ENCODE measurements around the gene KLK1. TPM values are rescaled to one million over a fixed set of nuclear protein-coding genes. Genes with fewer than 3 reads are reported as not detected.

KLK1 gene
- total RNA-seq, 3 donors from 2014 or later, result 0.33 to 0.44 TPM; not detected in 1

- intact Hi-C loops (cut with DNase I; ENCODE audit: low total_unique reads), result no loop called here
- Histone ChIP-seq H3K27ac (no peak overlapping the region), H3K27me3 (peaks cover 2 to 35% of the 10 kb centered on the region in 2 donors), H3K36me3 (no peaks in the 10 kb centered on the region), H3K4me1 (no peaks in the 10 kb centered on the region), H3K9me3 (no peaks in the 10 kb centered on the region), H3K4me3 (no peak overlapping the region)
- no peak for DNase-seq (ENCODE audit: low spot score in 2 of 2)
- TF ChIP-seq POLR2A (IDR thresholded peaks at IDR 0.05) (no peak), POLR2AphosphoS5 (IDR thresholded peaks at IDR 0.05) (no peak), CTCF (IDR thresholded peaks at IDR 0.05) (no peak)
These were observed 3.9 kb upstream of the KLK1 start for GRCh38 chr19:50827476-50827875.

GRCh38 chr19:50826492-50827240 lies 3.1 kb upstream of the KLK1 start:
- Histone ChIP-seq H3K4me1 (no peaks in the 10 kb centered on the region), H3K9me3 (no peaks in the 10 kb centered on the region), H3K4me3 (no peak overlapping the region), H3K27ac (no peak overlapping the region), H3K36me3 (no peaks in the 10 kb centered on the region), H3K27me3 (peaks cover 2 to 43% of the 10 kb centered on the region in 2 donors)
- TF ChIP-seq POLR2A (IDR thresholded peaks at IDR 0.05) (no peak), POLR2AphosphoS5 (IDR thresholded peaks at IDR 0.05) (no peak), CTCF (IDR thresholded peaks at IDR 0.05) (no peak)
- intact Hi-C loops (cut with DNase I; ENCODE audit: low total_unique reads), result no loop called here
- no peak for DNase-seq (ENCODE audit: low spot score in 2 of 2)

GRCh38 chr19:50822661-50823208 lies 852 bp downstream of the KLK1 start:
- no peak for DNase-seq (ENCODE audit: low spot score in 2 of 2)
- no peaks in the 10 kb centered on the region for H3K4me1 ChIP-seq
- H3K27ac ChIP-seq, result no peak overlapping the region
- peaks cover 0 to 69% of the 10 kb centered on the region in 2 donors for H3K27me3 ChIP-seq
- H3K4me3 ChIP-seq, result no peak overlapping the region
- H3K36me3 ChIP-seq, result no peaks in the 10 kb centered on the region
- intact Hi-C loops (cut with DNase I; ENCODE audit: low total_unique reads), result no loop called here
- H3K9me3 ChIP-seq, result no peaks in the 10 kb centered on the region
- no peak for TF ChIP-seq CTCF (IDR thresholded peaks at IDR 0.05)
- TF ChIP-seq POLR2A (IDR thresholded peaks at IDR 0.05), result no peak
- TF ChIP-seq POLR2AphosphoS5 (IDR thresholded peaks at IDR 0.05), result no peak

GRCh38 chr19:50821622-50822021 lies 2.0 kb downstream of the KLK1 start:
- H3K9me3 ChIP-seq, result no peaks in the 10 kb centered on the region
- H3K4me3 ChIP-seq, result no peak overlapping the region
- no peaks in the 10 kb centered on the region for H3K4me1 ChIP-seq
- H3K27ac ChIP-seq, result no peak overlapping the region
- no peaks in the 10 kb centered on the region for H3K36me3 ChIP-seq
- H3K27me3 ChIP-seq, result peaks cover 0 to 70% of the 10 kb centered on the region in 2 donors
- intact Hi-C loops (cut with DNase I; ENCODE audit: low total_unique reads), result no loop called here
- TF ChIP-seq POLR2A (IDR thresholded peaks at IDR 0.05) (no peak), POLR2AphosphoS5 (IDR thresholded peaks at IDR 0.05) (no peak), CTCF (IDR thresholded peaks at IDR 0.05) (no peak)
- no peak for DNase-seq (ENCODE audit: low spot score in 2 of 2)

- TF ChIP-seq POLR2AphosphoS5 (IDR thresholded peaks at IDR 0.05) (no peak), POLR2A (IDR thresholded peaks at IDR 0.05) (no peak), CTCF (IDR thresholded peaks at IDR 0.05) (no peak)
- Histone ChIP-seq H3K27me3 (peaks cover 0 to 66% of the 10 kb centered on the region in 2 donors), H3K27ac (peak overlapping the region in 1 of 2 donors; percentile 12), H3K4me3 (peak overlapping the region in 2 of 3 donors; percentile 34 to 59), H3K9me3 (no peaks in the 10 kb centered on the region), H3K4me1 (no peaks in the 10 kb centered on the region), H3K36me3 (no peaks in the 10 kb centered on the region)
- no peak for DNase-seq (ENCODE audit: low spot score in 2 of 2)
- intact Hi-C loops (cut with DNase I; ENCODE audit: low total_unique reads), result no loop called here
These were observed 2.4 kb downstream of the KLK1 start for GRCh38 chr19:50821248-50821612.

Data from breast epithelium (tissue), 4 donors.